DND-41 (cell line): Measurements from ENCODE around the gene KIF1C.

Experiments used
- ATAC-seq: fragments of 200-7000 bp; cut with Tn5 transposase; 3 replicates; pipeline ENCODE4 v1.9.1; 2021; ENCODE audit warnings: low read depth; ENCODE audit not compliant: insufficient read depth
- DNase-seq: peaks from one replicate; pipeline ENCODE4 v3.0.0-alpha.2; 2020
- H2AFZ ChIP-seq: 2 replicates; pipeline ENCODE4 v1.6.0; 2012; ENCODE audit warnings: low read depth, low read length
- H3K27ac ChIP-seq: 2 replicates; pipeline ENCODE4 v1.5.1; 2012; ENCODE audit warnings: low read length, inconsistent platforms
- H3K27me3 ChIP-seq: fragments of 200-600 bp; sonication (generic); 2 replicates; pipeline ENCODE4 v1.6.0; 2012; ENCODE audit warnings: low read length, mild to moderate bottlenecking, inconsistent platforms; ENCODE audit not compliant: insufficient read depth, poor library complexity
- H3K36me3 ChIP-seq: 2 replicates; pipeline ENCODE4 v1.5.1; 2012; ENCODE audit warnings: low read length, inconsistent platforms; ENCODE audit not compliant: insufficient read depth
- H3K4me1 ChIP-seq: 2 replicates; pipeline ENCODE4 v1.5.1; 2012; ENCODE audit warnings: mild to moderate bottlenecking, low read length; ENCODE audit not compliant: insufficient read depth
- H3K4me2 ChIP-seq: 2 replicates; pipeline ENCODE4 v1.6.0; 2012; ENCODE audit warnings: mild to moderate bottlenecking, moderate library complexity, low read length, inconsistent platforms; ENCODE audit not compliant: insufficient read depth
- H3K4me3 ChIP-seq, 2 experiments: fragments of 200-600 bp in 1 of 2; shearing (Covaris generic) in 1 of 2; 2 replicates each; pipeline ENCODE4 v1.5.1; 2012 to 2016; ENCODE audit warnings: inconsistent platforms in 2 of 2, low read length in 2 of 2, mild to moderate bottlenecking in 2 of 2, low read depth in 1 of 2, moderate library complexity in 1 of 2
- H3K79me2 ChIP-seq: 2 replicates; pipeline ENCODE4 v1.6.0; 2012; ENCODE audit warnings: low read length, inconsistent platforms; ENCODE audit not compliant: insufficient read depth
- H3K9ac ChIP-seq: 2 replicates; pipeline ENCODE4 v1.6.0; 2012; ENCODE audit warnings: low read depth, mild to moderate bottlenecking, inconsistent platforms, low read length, moderate library complexity
- H3K9me3 ChIP-seq: 2 replicates; pipeline ENCODE4 v1.5.1; 2012; ENCODE audit warnings: low read length, moderate library complexity, mild to moderate bottlenecking, inconsistent platforms; ENCODE audit not compliant: insufficient read depth, severe bottlenecking
- H4K20me1 ChIP-seq: 2 replicates; pipeline ENCODE4 v1.6.0; 2012; ENCODE audit warnings: low read length; ENCODE audit not compliant: insufficient read depth
- EZH2 ChIP-seq: IDR thresholded peaks from 3 replicates; pipeline ENCODE4 v1.6.1; 2012; ENCODE audit warnings: borderline replicate concordance, low read depth, mild to moderate bottlenecking, moderate library complexity, low read length, inconsistent platforms; ENCODE audit not compliant: severe bottlenecking
- TF ChIP-seq, protein P1 (sequence below): IDR thresholded peaks from 2 replicates; pipeline ENCODE4 v1.5.1; 2012; ENCODE audit warnings: borderline replicate concordance, low read length, moderate library complexity, mild to moderate bottlenecking; ENCODE audit not compliant: poor library complexity, severe bottlenecking; ENCODE audit errors: extremely low read depth

KIF1C gene

GRCh38 chr17:4986403-4986802, 11.3 kb upstream of the KIF1C start:
- peak overlapping the region; percentile 89 for H3K4me3 ChIP-seq
- H3K4me2 ChIP-seq = peak overlapping the region; percentile 92
- H3K36me3 ChIP-seq = peaks cover 23% of the 10 kb centered on the region
- no peaks in the 10 kb centered on the region for H3K9me3 ChIP-seq
- peaks cover 34% of the 10 kb centered on the region for H3K79me2 ChIP-seq
- no peaks in the 10 kb centered on the region for H4K20me1 ChIP-seq
- H3K4me1 ChIP-seq = peaks cover 40% of the 10 kb centered on the region
- TF ChIP-seq, protein P1, sequence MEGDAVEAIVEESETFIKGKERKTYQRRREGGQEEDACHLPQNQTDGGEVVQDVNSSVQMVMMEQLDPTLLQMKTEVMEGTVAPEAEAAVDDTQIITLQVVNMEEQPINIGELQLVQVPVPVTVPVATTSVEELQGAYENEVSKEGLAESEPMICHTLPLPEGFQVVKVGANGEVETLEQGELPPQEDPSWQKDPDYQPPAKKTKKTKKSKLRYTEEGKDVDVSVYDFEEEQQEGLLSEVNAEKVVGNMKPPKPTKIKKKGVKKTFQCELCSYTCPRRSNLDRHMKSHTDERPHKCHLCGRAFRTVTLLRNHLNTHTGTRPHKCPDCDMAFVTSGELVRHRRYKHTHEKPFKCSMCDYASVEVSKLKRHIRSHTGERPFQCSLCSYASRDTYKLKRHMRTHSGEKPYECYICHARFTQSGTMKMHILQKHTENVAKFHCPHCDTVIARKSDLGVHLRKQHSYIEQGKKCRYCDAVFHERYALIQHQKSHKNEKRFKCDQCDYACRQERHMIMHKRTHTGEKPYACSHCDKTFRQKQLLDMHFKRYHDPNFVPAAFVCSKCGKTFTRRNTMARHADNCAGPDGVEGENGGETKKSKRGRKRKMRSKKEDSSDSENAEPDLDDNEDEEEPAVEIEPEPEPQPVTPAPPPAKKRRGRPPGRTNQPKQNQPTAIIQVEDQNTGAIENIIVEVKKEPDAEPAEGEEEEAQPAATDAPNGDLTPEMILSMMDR = no peak
- no peak for TF ChIP-seq EZH2
- peak overlapping the region; percentile 95 for H3K9ac ChIP-seq
- DNase-seq = peak; percentile 43
- peak overlapping the region; percentile 75 for H3K27ac ChIP-seq
- H2AFZ ChIP-seq = peak overlapping the region; percentile 90; the same call in 1 of the 2 replicates
- ATAC-seq = no peak
- H3K27me3 ChIP-seq = no peaks in the 10 kb centered on the region

DNA sequence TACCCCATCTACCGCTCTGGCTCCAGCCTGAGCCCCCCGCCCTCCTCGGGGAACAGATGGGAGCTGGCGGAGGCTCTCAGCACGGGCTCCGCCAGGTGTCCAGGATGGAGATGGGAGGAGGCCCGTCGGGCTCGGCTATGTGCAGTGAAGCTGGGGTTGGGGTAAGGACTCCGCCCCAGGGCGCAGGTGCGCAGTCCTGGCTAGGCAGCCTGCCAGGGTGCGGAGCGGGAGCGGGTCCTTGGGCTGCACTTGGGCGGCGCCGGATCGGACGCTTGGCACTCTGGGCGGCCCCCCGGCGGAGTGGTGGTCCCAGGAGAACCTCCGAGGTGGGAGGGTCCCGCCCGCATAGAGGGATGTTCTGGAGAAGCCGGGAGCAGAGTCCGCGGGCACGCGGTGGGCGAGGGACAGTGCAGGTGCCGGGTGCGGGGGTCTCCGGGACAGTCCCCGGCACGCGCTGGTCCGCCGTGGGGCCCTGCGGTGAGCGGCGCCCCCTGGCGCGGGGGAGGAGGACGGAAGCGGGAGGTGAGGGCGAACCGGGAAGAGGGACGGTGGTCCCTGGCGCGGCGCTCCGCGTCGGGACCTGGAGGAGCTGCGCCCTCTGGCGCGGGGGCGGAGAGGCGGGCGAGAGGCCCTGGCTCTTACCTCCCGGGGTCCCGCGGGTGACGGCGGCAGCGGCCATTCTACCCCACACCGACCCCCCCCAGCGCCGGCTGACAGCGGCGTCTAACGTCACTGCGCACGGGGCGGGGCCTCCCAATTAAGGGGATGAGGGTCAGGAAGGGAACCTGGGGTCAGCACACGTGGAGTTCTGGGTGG, 10.6 kb upstream of the KIF1C start, which contains the start of gene CAMTA2:
Gene CAMTA2 (minus strand): TSS at position 725 of the 816 bp plus-strand sequence. CDS start 1,453 bp downstream, outside the sequence.
- Histone ChIP-seq H3K9ac (peak within 1 kb of the TSS; percentile 95), H2AFZ (peak within 1 kb of the TSS; percentile 90), H3K9me3 (no peaks in the 10 kb centered on the region), H3K4me2 (peak within 1 kb of the TSS; percentile 92), H3K36me3 (peaks cover 17% of the 10 kb centered on the region), H3K27me3 (no peaks in the 10 kb centered on the region), H3K27ac (peak within 1 kb of the TSS; percentile 75), H3K4me3 (peak within 1 kb of the TSS; percentile 89), H3K4me1 (peaks cover 40% of the 10 kb centered on the region), H3K79me2 (peaks cover 34% of the 10 kb centered on the region), H4K20me1 (no peaks in the 10 kb centered on the region)
- DNase-seq (peak; percentile 91), ATAC-seq (peak; percentile 84)
- TF ChIP-seq, protein P1 = peak; percentile 90
- no peak for TF ChIP-seq EZH2

- Histone ChIP-seq H4K20me1 (no peaks in the 10 kb centered on the region), H3K4me1 (peaks cover 40% of the 10 kb centered on the region), H3K27me3 (no peaks in the 10 kb centered on the region), H3K9ac (peak overlapping the region; percentile 95), H3K79me2 (peaks cover 34% of the 10 kb centered on the region), H3K4me3 (peak overlapping the region; percentile 89), H3K4me2 (peak overlapping the region; percentile 92), H2AFZ (peak overlapping the region; percentile 90), H3K36me3 (peaks cover 9% of the 10 kb centered on the region), H3K27ac (peak overlapping the region; percentile 75), H3K9me3 (no peaks in the 10 kb centered on the region)
- peak; percentile 37 for DNase-seq
- peak; percentile 9; the same call in 2 of the 3 replicates for ATAC-seq
- TF ChIP-seq, protein P1 = no peak
- TF ChIP-seq EZH2 = no peak
Measured at GRCh38 chr17:4987767-4988567, 9.8 kb upstream of the KIF1C start.
